Mesenchymal stem cell (in vitro differentiated cells and primary cell): ENCODE measurements around the gene DYNC2I2. TPM values are rescaled to one million over a fixed set of nuclear protein-coding genes. Genes with fewer than 3 reads are reported as not detected.
A peak's percentile ranks its signal among the peaks of the same experiment; 100 is the strongest.

ENCODE experiments used
- DNase-seq: peaks from one replicate; pipeline ENCODE4 v3.0.0-alpha.2; 2013
- H2AFZ ChIP-seq: one replicate; pipeline ENCODE4 v1.6.1; 2013; ENCODE audit warnings: low read depth, mild to moderate bottlenecking, control low read depth, inconsistent platforms, low read length, moderate library complexity
- H2AK5ac ChIP-seq: 2 replicates; pipeline ENCODE4 v1.6.1; 2013; ENCODE audit warnings: low read length, moderate library complexity, mild to moderate bottlenecking, inconsistent platforms; ENCODE audit not compliant: severe bottlenecking
- H2BK120ac ChIP-seq: one replicate; pipeline ENCODE4 v1.6.1; 2013; ENCODE audit warnings: low read depth, mild to moderate bottlenecking, inconsistent platforms, low read length, moderate library complexity
- H2BK12ac ChIP-seq, 2 experiments: one replicate each; pipeline ENCODE4 v1.6.1; 2013; ENCODE audit warnings: inconsistent platforms in 2 of 2, low read length in 2 of 2, mild to moderate bottlenecking in 2 of 2, moderate library complexity in 2 of 2, control low read depth in 1 of 2
- H2BK15ac ChIP-seq: one replicate; pipeline ENCODE4 v1.6.1; 2013; ENCODE audit warnings: mild to moderate bottlenecking, low read depth, inconsistent platforms; ENCODE audit not compliant: poor library complexity, severe bottlenecking
- H2BK5ac ChIP-seq: 2 replicates; pipeline ENCODE4 v1.6.1; 2013; ENCODE audit warnings: low read depth, mild to moderate bottlenecking, low read length, control low read depth, inconsistent platforms; ENCODE audit not compliant: poor library complexity, severe bottlenecking
- H3K14ac ChIP-seq, 2 experiments: one replicate each; pipeline ENCODE4 v1.6.1; 2013; ENCODE audit warnings: inconsistent platforms in 2 of 2, low read length in 2 of 2, control low read depth in 1 of 2, mild to moderate bottlenecking in 1 of 2, moderate library complexity in 1 of 2
- H3K18ac ChIP-seq, 2 experiments: one replicate each; pipeline ENCODE4 v1.6.1; 2013; ENCODE audit warnings: inconsistent platforms in 2 of 2, low read length in 2 of 2, control low read depth in 1 of 2, low read depth in 1 of 2, mild to moderate bottlenecking in 1 of 2
- H3K23ac ChIP-seq, 2 experiments: one replicate each; pipeline ENCODE4 v1.6.1; 2013; ENCODE audit warnings: inconsistent platforms in 2 of 2, low read length in 2 of 2, mild to moderate bottlenecking in 2 of 2, moderate library complexity in 2 of 2, control low read depth in 1 of 2
- H3K27ac ChIP-seq: 2 replicates; pipeline ENCODE4 v1.5.1; 2013; ENCODE audit warnings: mild to moderate bottlenecking, moderate library complexity, low read length, control low read depth, inconsistent platforms; ENCODE audit not compliant: poor library complexity, severe bottlenecking
- H3K27me3 ChIP-seq, 2 experiments: 2 replicates each; pipeline versions ENCODE4 v1.6.1 to v1.7.0; 2013; ENCODE audit warnings: low read length in 2 of 2, mild to moderate bottlenecking in 2 of 2, moderate library complexity in 2 of 2, control low read depth in 1 of 2, inconsistent platforms in 1 of 2; ENCODE audit not compliant: control insufficient read depth in 1 of 2, insufficient read depth in 1 of 2
- H3K36me3 ChIP-seq, 2 experiments: 2 replicates each; pipeline versions ENCODE4 v1.6.1 to v1.7.0; 2013; ENCODE audit warnings: low read length in 2 of 2, control low read depth in 1 of 2, inconsistent platforms in 1 of 2, low read depth in 1 of 2, mild to moderate bottlenecking in 1 of 2; ENCODE audit not compliant: insufficient read depth in 2 of 2, control insufficient read depth in 1 of 2
- H3K4ac ChIP-seq, 2 experiments: one replicate each; pipeline ENCODE4 v1.6.1; 2013; ENCODE audit warnings: inconsistent platforms in 2 of 2, low read length in 2 of 2, mild to moderate bottlenecking in 2 of 2, moderate library complexity in 2 of 2, control low read depth in 1 of 2, low read depth in 1 of 2
- H3K4me1 ChIP-seq: 2 replicates; pipeline ENCODE4 v1.6.1; 2013; ENCODE audit warnings: low read depth, low read length, control low read depth; ENCODE audit not compliant: control insufficient read depth, insufficient read depth
- H3K4me2 ChIP-seq: 2 replicates; pipeline ENCODE4 v1.6.1; 2013; ENCODE audit warnings: low read length, mild to moderate bottlenecking, inconsistent platforms; ENCODE audit not compliant: poor library complexity, severe bottlenecking
- H3K4me3 ChIP-seq, 2 experiments: 2 replicates each; pipeline versions ENCODE4 v1.5.1 to v1.7.0; 2013; ENCODE audit warnings: low read length in 2 of 2, mild to moderate bottlenecking in 2 of 2, control low read depth in 1 of 2, low read depth in 1 of 2; ENCODE audit not compliant: insufficient read depth in 1 of 2
- H3K79me1 ChIP-seq: replicated peaks from 2 replicates; pipeline ENCODE4 v1.6.1; 2013; ENCODE audit warnings: mild to moderate bottlenecking, control low read depth, low read length, inconsistent platforms; ENCODE audit not compliant: poor library complexity, severe bottlenecking
- H3K9ac ChIP-seq: 2 replicates; pipeline ENCODE4 v1.7.0; 2013; ENCODE audit warnings: mild to moderate bottlenecking, low read length, moderate library complexity
- H3K9me3 ChIP-seq: 2 replicates; pipeline ENCODE4 v1.7.0; 2013; ENCODE audit warnings: mild to moderate bottlenecking, low read length; ENCODE audit not compliant: control insufficient read depth
- H4K8ac ChIP-seq: one replicate; pipeline ENCODE4 v1.6.1; 2013; ENCODE audit warnings: inconsistent platforms, mild to moderate bottlenecking, low read length, moderate library complexity
- H4K91ac ChIP-seq: one replicate; pipeline ENCODE4 v1.6.1; 2013; ENCODE audit warnings: mild to moderate bottlenecking, low read length, inconsistent platforms
- whole genome bisulfite sequencing: methylation state at CpG from one replicate; pipeline ENCODE4 v1.1.7; 2013; ENCODE audit warnings: mixed read lengths; 5-methylcytosine and 5-hydroxymethylcytosine counted together
- polyA plus RNA-seq, 2 experiments: library from polyadenylated mRNA; stranded (reverse); fragments of 200-250 nt; gene quantifications; one replicate each; pipeline ENCODE4 v1.2.3, GENCODE V29; 2013

The DYNC2I2 gene
- 16.5 TPM for polyA plus RNA-seq (2013, experiment 1 of 2)
- polyA plus RNA-seq (2013, experiment 2 of 2) = 16.2 TPM

DNA sequence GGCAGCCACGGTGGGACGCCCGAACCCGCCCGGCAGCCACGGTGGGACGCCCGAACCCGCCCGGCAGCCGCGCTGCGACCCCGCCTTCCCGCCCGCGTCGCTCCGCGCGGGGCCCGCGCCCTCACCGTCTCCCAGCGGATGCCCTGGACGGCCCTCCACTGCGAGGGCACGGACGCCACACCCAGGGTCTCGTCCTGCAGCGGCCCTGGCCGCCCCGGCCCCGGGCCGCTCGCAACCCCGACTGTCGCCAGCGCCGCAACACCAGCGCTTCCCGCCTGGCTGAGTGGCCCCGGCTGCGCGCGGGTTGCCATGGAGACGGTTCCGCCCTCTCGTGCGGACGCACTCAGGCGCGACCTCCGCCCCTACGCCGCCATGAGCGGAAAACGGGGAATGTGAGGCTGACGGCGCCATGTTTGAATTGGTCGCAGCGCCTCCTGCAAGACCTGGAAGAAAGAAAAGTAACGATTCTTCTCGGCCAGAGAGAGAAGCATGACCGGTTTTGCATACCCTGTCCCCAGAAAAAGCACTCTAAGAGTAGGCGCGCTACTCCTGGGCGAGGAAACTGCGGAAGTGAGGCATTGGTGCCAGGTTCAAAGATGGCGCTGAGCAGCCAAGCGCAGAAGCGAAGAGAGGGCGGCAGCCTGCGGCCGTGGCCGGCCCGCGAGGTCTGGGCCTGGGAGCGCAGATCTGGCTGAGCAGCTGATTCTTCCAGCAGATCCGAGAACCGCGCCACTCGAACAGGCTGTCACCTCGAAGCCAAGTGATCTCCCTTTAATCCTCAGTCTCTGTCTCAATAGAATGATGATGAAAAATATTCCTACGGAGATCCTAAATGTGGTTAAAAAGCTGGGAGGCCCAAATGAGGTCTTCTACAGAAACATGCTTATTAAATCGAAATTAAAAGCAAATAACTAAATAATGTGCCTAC is at the start of gene DYNC2I2:
Gene DYNC2I2, minus strand, starts transcription at position 432 of the 928 bp plus-strand sequence. Its CDS starts 121 bp downstream, at position 311.
- H3K4me1 ChIP-seq = peaks cover 2% of the 10 kb centered on the region
- H3K4me2 ChIP-seq = peak within 1 kb of the TSS; percentile 81
- peak within 1 kb of the TSS; percentile 100 for H4K8ac ChIP-seq
- H2AK5ac ChIP-seq = no peak within 1 kb of the TSS
- peak within 1 kb of the TSS; percentile 94 for H3K9ac ChIP-seq
- DNase-seq = peak; percentile 94
- H2BK15ac ChIP-seq = peak within 1 kb of the TSS; percentile 73
- peak within 1 kb of the TSS; percentile 84 for H2AFZ ChIP-seq
- H3K4ac ChIP-seq = peak within 1 kb of the TSS; percentile 42 to 92
- peak within 1 kb of the TSS; percentile 95 for H3K27ac ChIP-seq
- peak within 1 kb of the TSS; percentile 99 for H2BK120ac ChIP-seq
- peak within 1 kb of the TSS; percentile 34 to 49 for H2BK12ac ChIP-seq
- no peaks in the 10 kb centered on the region for H3K9me3 ChIP-seq
- peak within 1 kb of the TSS in 1 of 2 experiments; percentile 92 for H3K23ac ChIP-seq
- peaks cover 12% of the 10 kb centered on the region for H3K79me1 ChIP-seq
- H3K27me3 ChIP-seq = no peaks in the 10 kb centered on the region
- no peaks in the 10 kb centered on the region for H3K36me3 ChIP-seq
- peak within 1 kb of the TSS; percentile 85 for H2BK5ac ChIP-seq
- H3K4me3 ChIP-seq = peak within 1 kb of the TSS; percentile 82 to 92
- H3K14ac ChIP-seq = peak within 1 kb of the TSS in 1 of 2 experiments; percentile 84
- H3K18ac ChIP-seq = peak within 1 kb of the TSS; percentile 90 to 100
- WGBS = under 1% methylated on average over 64 of the region's 86 CpGs
- H4K91ac ChIP-seq = peak within 1 kb of the TSS; percentile 99

DNA sequence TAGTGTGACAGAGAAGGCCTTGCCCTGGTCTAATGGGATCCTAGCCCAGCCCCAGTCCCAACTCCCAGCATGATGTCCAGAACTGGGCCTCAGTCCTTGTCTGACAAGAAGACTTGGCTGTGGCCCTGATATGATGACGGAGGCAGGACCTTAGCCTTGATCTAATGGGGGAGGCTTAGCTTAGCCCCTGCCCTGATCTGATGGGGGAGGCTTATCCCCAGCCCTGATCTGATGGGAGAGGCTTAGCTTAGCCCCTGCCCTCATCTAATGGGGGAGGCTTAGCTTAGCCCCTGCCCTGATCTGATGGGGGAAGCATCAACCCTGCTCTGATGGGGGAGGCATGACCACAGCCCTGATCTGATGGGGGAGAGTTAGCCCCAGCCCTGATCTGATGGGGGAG is 49.4 kb upstream of the DYNC2I2 start:
- Histone ChIP-seq H2AK5ac (no peak overlapping the region), H4K8ac (no peak overlapping the region), H3K23ac (no peak overlapping the region), H3K27ac (no peak overlapping the region), H3K27me3 (no peaks in the 10 kb centered on the region), H4K91ac (no peak overlapping the region), H3K4me1 (peaks cover 13% of the 10 kb centered on the region), H2BK12ac (no peak overlapping the region), H3K4me2 (no peak overlapping the region), H2BK15ac (no peak overlapping the region), H2AFZ (no peak overlapping the region), H3K14ac (no peak overlapping the region), H2BK120ac (no peak overlapping the region), H3K4ac (no peak overlapping the region), H3K4me3 (no peak overlapping the region), H3K9me3 (no peaks in the 10 kb centered on the region), H3K36me3 (peaks cover 0 to 9% of the 10 kb centered on the region in 2 experiments), H3K79me1 (peaks cover 6% of the 10 kb centered on the region), H3K18ac (no peak overlapping the region), H2BK5ac (no peak overlapping the region), H3K9ac (no peak overlapping the region)
- no peak for DNase-seq
- 100% methylated on average over 1 of the region's 1 CpG for WGBS

DNA sequence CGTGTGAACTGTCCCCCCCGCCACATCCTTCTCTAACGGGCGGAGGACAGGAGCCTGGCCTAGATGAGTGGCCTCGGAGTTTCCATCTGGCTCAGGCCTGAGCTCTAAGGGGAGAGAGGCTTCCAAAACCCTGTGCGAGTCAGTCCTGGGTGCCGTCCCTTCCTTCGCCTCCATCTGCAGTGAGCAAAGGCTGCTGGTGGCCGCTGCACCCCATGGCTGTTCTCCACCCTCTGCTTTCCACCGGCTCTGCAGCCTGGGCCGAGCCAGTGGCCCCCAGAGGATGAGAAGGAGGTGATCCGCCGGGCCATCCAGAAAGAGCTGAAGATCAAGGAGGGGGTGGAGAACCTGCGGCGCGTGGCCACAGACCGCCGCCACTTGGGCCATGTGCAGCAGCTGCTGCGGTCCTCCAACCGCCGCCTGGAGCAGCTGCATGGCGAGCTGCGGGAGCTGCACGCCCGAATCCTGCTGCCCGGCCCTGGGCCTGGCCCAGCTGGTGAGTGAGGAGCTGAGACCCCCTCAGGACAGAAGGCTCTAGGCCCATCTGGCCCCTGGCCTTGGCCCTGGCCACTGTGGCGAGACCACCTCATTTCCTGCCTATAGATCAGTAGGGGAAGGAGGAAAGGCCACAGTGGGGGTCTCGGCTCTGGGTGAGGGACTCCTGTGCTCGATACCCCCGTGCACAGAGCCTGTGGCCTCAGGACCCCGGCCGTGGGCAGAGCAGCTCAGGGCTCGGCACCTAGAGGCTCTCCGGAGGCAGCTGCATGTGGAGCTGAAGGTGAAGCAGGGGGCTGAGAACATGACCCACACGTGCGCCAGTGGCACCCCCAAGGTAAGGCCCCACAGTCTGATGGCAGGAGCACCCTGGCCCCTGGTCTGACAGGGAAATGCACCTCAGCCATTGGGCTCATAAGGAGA is 48.7 kb upstream of the DYNC2I2 start:
- no peak overlapping the region for H4K8ac ChIP-seq
- H3K4ac ChIP-seq = no peak overlapping the region
- H2BK5ac ChIP-seq = no peak overlapping the region
- no peaks in the 10 kb centered on the region for H3K27me3 ChIP-seq
- H3K79me1 ChIP-seq = peaks cover 6% of the 10 kb centered on the region
- no peak overlapping the region for H2AK5ac ChIP-seq
- DNase-seq = no peak
- no peak overlapping the region for H2AFZ ChIP-seq
- H3K14ac ChIP-seq = no peak overlapping the region
- peaks cover 13% of the 10 kb centered on the region for H3K4me1 ChIP-seq
- H2BK120ac ChIP-seq = no peak overlapping the region
- H3K23ac ChIP-seq = no peak overlapping the region
- no peak overlapping the region for H2BK15ac ChIP-seq
- H3K4me3 ChIP-seq = no peak overlapping the region
- no peak overlapping the region for H4K91ac ChIP-seq
- peaks cover 0 to 9% of the 10 kb centered on the region in 2 experiments for H3K36me3 ChIP-seq
- no peak overlapping the region for H3K27ac ChIP-seq
- no peaks in the 10 kb centered on the region for H3K9me3 ChIP-seq
- WGBS = 97% methylated on average over 36 of the region's 36 CpGs
- H3K18ac ChIP-seq = no peak overlapping the region
- no peak overlapping the region for H3K9ac ChIP-seq
- no peak overlapping the region for H3K4me2 ChIP-seq
- H2BK12ac ChIP-seq = no peak overlapping the region
